H1 (cell line): ENCODE results near the gene RNF5. TPM values are rescaled to one million over a fixed set of nuclear protein-coding genes. Genes with fewer than 3 reads are reported as not detected.
A peak's percentile ranks its signal among the peaks of the same experiment; 100 is the strongest.

Source experiments
- CTCF ChIA-PET: fragments of 300-600 bp; sonication (Branson Sonifier 250); formaldehyde crosslinking; loops from one replicate; lab custom pipeline; 2021; ENCODE audit not compliant: partially characterized antibody; lab: Charles Lee
- POLR2A ChIA-PET: fragments of 300-600 bp; sonication (Branson Sonifier 250); formaldehyde crosslinking; loops from one replicate; lab custom pipeline; 2021; ENCODE audit warnings: inconsistent platforms; ENCODE audit not compliant: partially characterized antibody; lab: Charles Lee
- DNase-seq, 2 experiments: peaks; one replicate each; pipeline versions ENCODE4 v3.0.0 to v3.0.0-alpha.2; 2010 to 2022; ENCODE audit warnings: low spot score in 2 of 2, low read depth in 1 of 2, mixed read lengths in 1 of 2
- FAIRE-seq: peaks from 2 replicates; lab custom pipeline; 2011; peaks lifted over from hg19 to GRCh38; lab: Jason Lieb, UNC
- H2AFZ ChIP-seq: 2 replicates; pipeline ENCODE4 v1.8.1; 2012; ENCODE audit warnings: low read length, inconsistent platforms
- H2AK5ac ChIP-seq: 2 replicates; pipeline ENCODE4 v1.6.1; 2013; ENCODE audit warnings: low read depth, low read length
- H2BK120ac ChIP-seq: replicated peaks from 2 replicates; pipeline ENCODE3; 2013; ENCODE audit warnings: low read depth, low read length, inconsistent platforms
- H2BK12ac ChIP-seq: 2 replicates; pipeline ENCODE4 v1.6.1; 2013; ENCODE audit warnings: low read depth, low read length
- H2BK15ac ChIP-seq: 2 replicates; pipeline ENCODE4 v1.6.1; 2013; ENCODE audit warnings: low read length
- H2BK20ac ChIP-seq: 2 replicates; pipeline ENCODE4 v1.6.1; 2013; ENCODE audit warnings: low read length
- H2BK5ac ChIP-seq: 2 replicates; pipeline ENCODE4 v1.6.1; 2013; ENCODE audit warnings: low read depth, low read length
- H3K14ac ChIP-seq: 2 replicates; pipeline ENCODE4 v1.6.1; 2013; ENCODE audit warnings: inconsistent platforms; ENCODE audit not compliant: insufficient read length
- H3K18ac ChIP-seq: 2 replicates; pipeline ENCODE4 v1.6.1; 2013; ENCODE audit warnings: low read length; ENCODE audit errors: extremely low read depth
- H3K23ac ChIP-seq: 2 replicates; pipeline ENCODE4 v1.6.1; 2013; ENCODE audit warnings: inconsistent platforms; ENCODE audit not compliant: insufficient read length
- H3K23me2 ChIP-seq: 2 replicates; pipeline ENCODE4 v1.6.1; 2013; ENCODE audit warnings: low read depth, low read length
- H3K27ac ChIP-seq: 2 replicates; pipeline ENCODE4 v1.6.1; 2011; ENCODE audit warnings: low read depth, low read length, inconsistent platforms
- H3K27me3 ChIP-seq, 4 experiments: replicated peaks in 1 of 4; 1 replicate in 1 of 4; 2 replicates in 3 of 4; pipeline versions ENCODE4 v1.6.1 to v1.8.1; 2011 to 2013; ENCODE audit warnings: low read length in 3 of 4, mild to moderate bottlenecking in 3 of 4, inconsistent platforms in 2 of 4, mixed read lengths in 2 of 4, moderate library complexity in 1 of 4; ENCODE audit not compliant: control insufficient read depth in 3 of 4, insufficient read depth in 3 of 4; ENCODE audit errors: extremely low read depth in 1 of 4
- H3K36me3 ChIP-seq, 4 experiments: 2 replicates each; pipeline versions ENCODE4 v1.6.1 to v1.8.1; 2011 to 2013; ENCODE audit warnings: mild to moderate bottlenecking in 4 of 4, low read length in 3 of 4, moderate library complexity in 2 of 4, control low read depth in 1 of 4, inconsistent platforms in 1 of 4; ENCODE audit not compliant: insufficient read depth in 4 of 4, control insufficient read depth in 2 of 4
- H3K4ac ChIP-seq: replicated peaks from 2 replicates; pipeline ENCODE3; 2013; ENCODE audit warnings: low read length, low read depth, mixed read lengths, inconsistent platforms; ENCODE audit not compliant: insufficient read length
- H3K4me1 ChIP-seq, 4 experiments: replicated peaks in 1 of 4; 1 replicate in 1 of 4; 2 replicates in 3 of 4; pipeline versions ENCODE4 v1.6.1 to v1.8.1; 2011 to 2013; ENCODE audit warnings: low read length in 3 of 4, inconsistent platforms in 2 of 4, mixed read lengths in 1 of 4; ENCODE audit not compliant: insufficient read depth in 4 of 4, control insufficient read depth in 3 of 4
- H3K4me2 ChIP-seq, 2 experiments: 2 replicates each; pipeline versions ENCODE4 v1.6.1 to v1.8.1; 2011 to 2013; ENCODE audit warnings: low read depth in 2 of 2, low read length in 2 of 2, control low read depth in 1 of 2, inconsistent platforms in 1 of 2, mild to moderate bottlenecking in 1 of 2; ENCODE audit not compliant: insufficient read depth in 1 of 2
- H3K4me3 ChIP-seq, 4 experiments: fragments of 200-600, 300-600 bp in 1 of 4; sonication (generic), shearing (Covaris generic), sonication (Bioruptor Twin) in 1 of 4; 2 replicates each; pipeline versions ENCODE4 v1.5.1 to v1.8.1; 2011 to 2016; ENCODE audit warnings: low read length in 4 of 4, low read depth in 3 of 4, control low read depth in 2 of 4, inconsistent platforms in 2 of 4, mild to moderate bottlenecking in 2 of 4, mixed read lengths in 1 of 4, moderate library complexity in 1 of 4; ENCODE audit not compliant: insufficient read depth in 2 of 4; ENCODE audit errors: extremely low read depth in 1 of 4
- H3K56ac ChIP-seq: replicated peaks from 2 replicates; pipeline ENCODE3; 2013; ENCODE audit warnings: low read depth, mild to moderate bottlenecking, mixed read lengths, low read length, inconsistent platforms; ENCODE audit not compliant: insufficient read length
- H3K79me1 ChIP-seq: 2 replicates; pipeline ENCODE4 v1.6.1; 2013; ENCODE audit warnings: low read depth, low read length, control low read depth
- H3K79me2 ChIP-seq, 2 experiments: 2 replicates each; pipeline versions ENCODE4 v1.6.1 to v1.8.1; 2012 to 2013; ENCODE audit warnings: low read length in 2 of 2, mild to moderate bottlenecking in 2 of 2, inconsistent platforms in 1 of 2; ENCODE audit not compliant: insufficient read depth in 2 of 2, control insufficient read depth in 1 of 2
- H3K9ac ChIP-seq, 4 experiments: replicated peaks in 1 of 4; 1 replicate in 1 of 4; 2 replicates in 3 of 4; pipeline versions ENCODE4 v1.6.1 to v1.8.1; 2011 to 2013; ENCODE audit warnings: low read depth in 3 of 4, low read length in 3 of 4, control low read depth in 2 of 4, mild to moderate bottlenecking in 2 of 4, moderate library complexity in 2 of 4, inconsistent platforms in 1 of 4; ENCODE audit errors: extremely low read depth in 1 of 4
- H3K9me3 ChIP-seq, 2 experiments: 2 replicates each; pipeline versions ENCODE4 v1.6.1 to v1.8.1; 2012 to 2013; ENCODE audit warnings: mild to moderate bottlenecking in 2 of 2, moderate library complexity in 2 of 2, control low read depth in 1 of 2, inconsistent platforms in 1 of 2, low read depth in 1 of 2, low read length in 1 of 2, mixed read lengths in 1 of 2; ENCODE audit not compliant: insufficient read depth in 2 of 2
- H4K20me1 ChIP-seq, 2 experiments: replicated peaks in 1 of 2; 2 replicates each; pipeline versions ENCODE3 to v1.8.1; 2011 to 2013; ENCODE audit warnings: inconsistent platforms in 2 of 2, low read length in 2 of 2, mild to moderate bottlenecking in 1 of 2; ENCODE audit not compliant: insufficient read depth in 2 of 2, control insufficient read depth in 1 of 2
- H4K5ac ChIP-seq: 2 replicates; pipeline ENCODE4 v1.6.1; 2013; ENCODE audit warnings: low read length, low read depth, mixed read lengths, inconsistent platforms; ENCODE audit not compliant: insufficient read length
- H4K8ac ChIP-seq: 2 replicates; pipeline ENCODE4 v1.8.0; 2013; ENCODE audit warnings: mild to moderate bottlenecking, moderate library complexity, low read length, inconsistent platforms; ENCODE audit not compliant: insufficient read depth; ENCODE audit errors: extremely low read depth
- H4K91ac ChIP-seq: replicated peaks from 2 replicates; pipeline ENCODE3; 2013; ENCODE audit warnings: low read length, mixed read lengths, inconsistent platforms; ENCODE audit not compliant: insufficient read length
- BACH1 ChIP-seq: IDR thresholded peaks from 2 replicates; pipeline ENCODE4 v1.6.1; 2012; ENCODE audit warnings: low read length, improper control_type of control experiment
- CBX8 ChIP-seq: fragments of 300-800, 300-1000 bp; sonication (generic); IDR thresholded peaks from 2 replicates; pipeline ENCODE4 v1.7.1; 2016; ENCODE audit warnings: low read depth, low read length, borderline replicate concordance
- EZH2 ChIP-seq: fragments of 200-600 bp; sonication (generic); IDR thresholded peaks from 2 replicates; pipeline ENCODE4 v1.7.1; 2012; ENCODE audit warnings: low read depth, mild to moderate bottlenecking, moderate library complexity, low read length, inconsistent platforms; ENCODE audit not compliant: severe bottlenecking
- KDM4A ChIP-seq: IDR thresholded peaks from one replicate; pipeline ENCODE4 v1.7.1; 2012; ENCODE audit warnings: low read depth, mild to moderate bottlenecking, moderate library complexity, low read length, inconsistent platforms; ENCODE audit not compliant: severe bottlenecking
- KDM5A ChIP-seq: fragments of 200-600 bp; IDR thresholded peaks from 2 replicates; pipeline ENCODE4 v1.7.1; 2012; ENCODE audit warnings: mild to moderate bottlenecking, low read length, inconsistent platforms, mixed read lengths
- SRF ChIP-seq: IDR thresholded peaks from 2 replicates; pipeline ENCODE4 v1.6.1; 2011; ENCODE audit warnings: mild to moderate bottlenecking, low read depth, low read length, moderate library complexity
- SUZ12 ChIP-seq: fragments of 200-600 bp; sonication (generic); IDR thresholded peaks from 2 replicates; pipeline ENCODE4 v1.6.1; 2012; ENCODE audit warnings: mild to moderate bottlenecking, inconsistent platforms, low read length, moderate library complexity, mixed read lengths
- TAF1 ChIP-seq: IDR thresholded peaks from 2 replicates; pipeline ENCODE4 v1.6.1; 2011; ENCODE audit warnings: mild to moderate bottlenecking, low read depth, low read length
- YY1 ChIP-seq: IDR thresholded peaks from 2 replicates; pipeline ENCODE4 v1.6.1; 2011; ENCODE audit warnings: low read depth, mild to moderate bottlenecking, low read length
- WGBS, 2 experiments: shearing (Covaris generic) in 1 of 2; methylation state at CpG; one replicate each; pipeline versions ENCODE4 v1.1.6 to v1.1.7; 2013 to 2015; ENCODE audit warnings: low lambda C conversion rate in 2 of 2, mixed read lengths in 2 of 2, inconsistent platforms in 1 of 2, low coverage in 1 of 2, missing lambda C conversion rate in 1 of 2; ENCODE audit not compliant: insufficient replicate concordance in 2 of 2, insufficient coverage in 1 of 2, insufficient read length in 1 of 2; ENCODE audit errors: extremely low coverage in 1 of 2, missing lambda C conversion rate in 1 of 2; 5-methylcytosine and 5-hydroxymethylcytosine counted together
- polyA plus RNA-seq, 7 experiments: library from polyadenylated mRNA; depleted of rRNA in 3 of 7; stranded (reverse) in 5 of 7; unstranded in 2 of 7; fragments of >200 nt in 5 of 7; fragments of 200-250 nt in 2 of 7; gene quantifications; 1 replicate in 5 of 7; 2 replicates in 1 of 7; 4 replicates in 1 of 7; pipeline versions ENCODE4 v1.2.1 to v1.2.3, GENCODE V29; 2011 to 2013; ENCODE audit warnings: missing spikeins in 2 of 7, mixed read lengths in 2 of 7
- total RNA-seq: library from RNA; stranded (reverse); fragmentation: NEBNext Ultra II Directional; extraction: Animal tissue kit (Norgen Biotek cat#: 25700); gene quantifications from 2 replicates; pipeline ENCODE4 v1.2.1, GENCODE V29; 2021

Gene RNF5
- total and polyA plus RNA-seq, 2 of the 8 experiments (the other 6 are each of a cell fraction or from before 2014, with no cell fraction given), result 90.0 to 158 TPM

DNA sequence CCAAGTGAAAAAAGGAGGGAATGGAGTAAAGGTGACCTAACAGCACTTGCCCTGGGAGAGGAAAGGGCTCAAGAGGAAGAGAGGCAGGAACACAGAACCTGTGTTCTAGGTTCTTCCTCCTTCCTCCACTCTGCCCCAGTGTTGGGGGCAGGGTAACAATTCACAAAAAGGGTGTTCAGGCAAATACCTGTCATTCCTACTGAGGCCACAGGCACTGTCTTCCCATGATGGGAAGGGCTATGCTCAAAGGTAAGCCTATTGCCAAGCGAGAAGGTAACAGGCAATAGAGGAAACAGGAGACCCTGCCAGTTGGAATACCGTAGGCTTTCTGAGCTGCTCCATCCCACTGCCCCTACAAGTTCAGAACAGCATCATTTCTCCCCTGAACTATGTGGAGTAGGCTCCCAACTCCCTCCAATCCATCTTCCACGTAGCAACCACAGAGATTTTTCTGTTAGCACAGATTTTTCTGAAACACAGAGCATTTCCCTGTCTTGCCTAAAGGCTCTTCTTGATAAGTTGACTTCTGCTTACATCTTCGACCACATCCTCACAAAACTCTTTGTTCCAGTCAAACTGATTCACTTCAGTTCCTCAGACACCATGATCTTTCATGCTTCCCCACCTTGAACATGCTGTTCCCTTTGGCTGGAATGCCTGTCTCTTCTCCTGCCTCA lies 5.0 kb upstream of the RNF5 start:
- Histone ChIP-seq H3K4ac (no peak overlapping the region), H3K56ac (no peak overlapping the region), H3K27ac (no peak overlapping the region), H4K91ac (no peak overlapping the region), H2AK5ac (peak overlapping the region; percentile 17; the same call in 1 of the 2 replicates), H2BK20ac (no peak overlapping the region), H3K18ac (no peak overlapping the region), H3K4me3 (no peak overlapping the region), H3K27me3 (no peaks in the 10 kb centered on the region), H2BK5ac (0 out of 2 replicates have a peak overlapping the region, but pooled peaks have one; percentile 19), H4K5ac (no peak overlapping the region), H2BK120ac (no peak overlapping the region), H3K9ac (no peak overlapping the region; a peak in 1 of 7 replicates), H2BK15ac (no peak overlapping the region), H3K36me3 (peaks cover 4 to 26% (median 25%) of the 10 kb centered on the region in 4 experiments), H3K9me3 (no peaks in the 10 kb centered on the region), H3K23ac (no peak overlapping the region), H3K79me1 (peaks cover 4% of the 10 kb centered on the region; the same call in 1 of the 2 replicates), H2AFZ (no peak overlapping the region), H3K4me1 (peaks cover 3 to 13% (median 9%) of the 10 kb centered on the region in 4 experiments; a peak in 5 of 7 replicates), H4K8ac (no peak overlapping the region), H3K23me2 (peaks cover 19% of the 10 kb centered on the region), H3K4me2 (peak overlapping the region; percentile 6 to 32; a peak in 2 of 4 replicates), H4K20me1 (peaks cover 8 to 9% of the 10 kb centered on the region in 2 experiments), H2BK12ac (no peak overlapping the region), H3K14ac (no peak overlapping the region), H3K79me2 (peaks cover 13 to 38% of the 10 kb centered on the region in 2 experiments)
- ChIA-PET CTCF (interaction anchor here (0.9 to 2.4 kb wide), 5 partner anchors 24 to 55 kb away, joined by 3 to 7 read pairs (median 3); partner anchors contain the start of gene FKBPL), POLR2A (interaction anchor here (0.8 to 2.3 kb wide), 5 partner anchors 9 to 44 kb away, joined by 4 to 10 read pairs (median 6); partner anchors contain the start of gene EGFL8)
- TF ChIP-seq EZH2 (no peak), KDM5A (no peak), CBX8 (no peak), TAF1 (no peak), YY1 (no peak), KDM4A (no peak), SUZ12 (no peak), BACH1 (no peak), SRF (no peak)
- DNase-seq (no peak), FAIRE-seq (no peak)
- 67% methylated on average over 4 of the region's 4 CpGs; no CpG with 5 or more reads in 1 of the 2 experiments for WGBS, 2 experiments
